Activated CD4-positive, alpha-beta T cell treated with anti-CD3 and anti-CD28 coated beads, Interleukin-2, amount 50 U/mL, for 24 hours (primary cell): ENCODE data around the gene CHCHD3.

Experiments
- DNase-seq, 2 donors: peaks; one replicate each; pipeline ENCODE4 v3.0.0-alpha.2; 2020; ENCODE audit warnings: low read depth in 1 of 2, low spot score in 1 of 2

The CHCHD3 gene

DNA sequence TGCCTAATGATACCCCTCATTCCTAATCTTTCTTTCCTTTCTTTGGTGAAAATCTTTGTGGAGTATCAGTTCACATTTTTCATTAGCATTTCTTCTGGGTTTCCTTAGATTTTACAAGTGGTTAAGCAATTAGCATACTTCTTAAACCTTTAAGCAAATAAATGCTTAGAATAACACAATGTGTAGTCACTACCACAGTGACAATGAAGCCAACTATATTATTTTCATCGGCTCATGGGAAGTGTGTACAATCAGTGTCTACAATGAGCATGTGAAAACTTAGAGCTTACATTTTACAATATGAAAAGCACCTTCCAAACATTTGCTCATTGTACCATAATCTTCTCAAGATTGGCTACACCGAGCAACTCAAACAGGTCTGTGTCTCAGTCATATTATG is 329.5 kb downstream of the CHCHD3 start:
- no peak for DNase-seq

DNA sequence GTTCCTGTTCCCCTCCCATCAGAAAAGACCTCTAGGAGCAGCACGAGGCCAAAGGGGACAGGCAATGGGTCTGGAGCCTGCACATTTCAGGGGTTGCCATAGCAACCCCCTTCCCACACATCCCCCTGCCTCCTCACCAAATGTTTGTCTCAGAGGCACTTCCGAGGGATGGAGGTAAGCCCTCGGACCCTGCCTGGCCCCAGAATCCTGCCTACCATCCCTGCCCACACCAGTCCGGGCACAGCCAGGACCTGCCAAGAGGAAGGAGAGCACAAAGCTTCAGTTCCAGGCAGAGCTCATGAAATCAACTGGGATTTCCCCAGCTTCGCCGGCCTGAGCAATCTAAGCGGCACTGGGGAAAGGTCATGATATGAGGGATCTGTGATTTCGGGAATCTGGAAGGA is 330.6 kb downstream of the CHCHD3 start:
- DNase-seq: no peak

DNA sequence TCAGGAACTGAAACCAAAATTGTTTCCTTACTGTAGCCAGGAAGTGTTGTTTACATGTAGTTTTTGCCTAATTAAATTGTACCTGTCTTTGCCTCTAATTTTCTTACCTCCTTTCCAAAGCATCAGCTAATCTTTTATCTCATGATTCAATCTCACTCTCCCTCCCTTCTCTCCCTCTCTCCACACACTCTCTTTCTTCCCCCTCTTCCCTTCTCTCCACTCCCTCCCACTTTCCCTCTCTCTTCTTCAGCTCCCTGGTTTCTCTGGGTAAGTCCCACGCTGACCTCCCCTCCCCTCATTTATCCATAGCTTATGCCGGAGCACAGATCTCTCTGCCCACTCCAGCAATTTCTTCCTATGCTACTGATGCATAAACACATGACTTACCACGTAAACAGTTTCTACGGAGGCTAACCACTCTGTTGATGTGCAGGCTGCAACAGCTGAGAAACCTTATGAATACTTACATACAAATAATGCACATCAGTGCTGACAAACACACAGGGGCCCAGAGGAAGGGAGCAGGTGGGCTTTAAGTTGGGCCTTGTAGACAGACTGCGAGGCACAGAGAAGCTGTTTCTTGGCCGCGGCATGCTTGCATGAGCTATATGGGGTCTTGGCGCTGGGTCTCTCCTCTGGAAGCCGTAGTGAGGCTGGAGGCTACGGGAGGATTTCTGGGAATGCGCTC is 331.2 kb downstream of the CHCHD3 start:
- DNase-seq: no peak

DNA sequence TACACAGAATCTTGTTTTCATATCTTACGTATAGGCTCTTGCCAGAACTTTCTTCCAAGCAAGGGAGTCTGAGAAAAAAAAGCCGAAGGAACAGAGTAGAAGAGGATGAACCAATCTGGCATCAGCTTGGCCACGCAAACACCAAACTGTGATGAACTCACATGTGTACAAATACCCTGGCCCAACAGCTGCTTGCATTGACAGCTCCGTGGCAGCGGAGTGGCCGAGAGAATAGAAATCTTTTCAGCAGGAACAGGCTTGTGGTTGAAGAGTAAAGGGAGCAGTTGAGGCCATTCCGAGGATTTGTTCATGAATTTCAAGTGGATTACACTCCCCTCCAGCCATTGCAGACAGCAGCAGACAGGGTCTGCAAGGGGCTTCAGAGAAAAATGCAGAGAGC is 331.8 kb downstream of the CHCHD3 start:
- no peak for DNase-seq

DNA sequence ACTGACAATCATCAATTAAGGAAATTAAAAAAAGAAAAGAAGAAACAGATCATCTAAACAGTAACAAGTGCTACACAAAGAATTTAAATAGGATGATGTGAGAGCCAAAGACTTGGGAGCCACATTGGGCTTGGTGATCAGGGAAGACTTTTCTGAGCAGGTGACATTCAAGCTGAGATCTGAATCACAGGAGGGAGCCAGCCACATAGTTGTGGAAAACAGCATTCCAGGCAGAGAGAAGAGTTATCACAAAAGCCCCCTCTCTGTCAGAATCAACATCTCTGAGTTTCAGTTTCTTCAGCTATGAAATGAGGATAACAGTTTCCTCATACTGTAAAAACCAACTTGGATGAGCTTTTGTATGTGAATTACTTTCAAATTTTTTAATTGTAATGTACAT is 336.4 kb downstream of the CHCHD3 start:
- no peak for DNase-seq

DNA sequence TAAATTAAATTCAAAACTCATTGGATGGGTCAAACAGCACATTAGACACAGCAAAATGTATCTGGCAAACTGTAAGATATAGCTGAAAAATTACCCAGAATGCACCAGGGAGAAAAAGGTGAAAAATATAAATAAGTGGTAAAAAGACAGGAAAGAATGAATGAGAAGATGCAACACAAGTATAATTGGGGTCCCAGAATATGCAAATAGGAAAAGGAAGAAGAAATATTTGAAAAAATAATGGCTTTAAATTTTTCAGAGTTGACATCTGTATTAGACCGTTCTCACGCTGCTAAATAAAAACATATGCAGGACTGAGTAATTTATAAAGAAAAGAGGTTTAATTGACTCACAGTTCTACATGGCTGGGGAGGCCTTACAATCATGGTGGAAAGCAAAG is 337.9 kb downstream of the CHCHD3 start:
- no peak for DNase-seq

DNA sequence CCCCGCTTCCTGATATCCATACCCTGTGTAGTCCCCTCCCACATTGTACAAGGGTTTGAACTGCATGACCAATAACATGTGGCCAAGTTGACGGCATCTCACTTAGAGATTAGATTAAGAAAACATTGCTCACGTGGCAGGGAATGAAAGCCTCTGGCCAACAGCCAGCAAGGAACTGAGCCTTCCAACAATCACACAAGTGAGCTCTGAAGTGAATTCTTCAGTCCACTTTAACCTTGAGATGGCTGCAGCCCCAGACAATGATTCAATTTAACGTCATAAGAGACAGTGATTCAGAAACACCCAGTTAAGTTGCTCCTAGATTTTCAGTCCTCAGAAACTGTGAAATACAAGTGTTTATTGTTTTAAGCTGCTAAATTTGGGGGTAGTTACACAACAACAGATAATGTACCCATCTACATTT is 339.7 kb downstream of the CHCHD3 start:
- no peak for DNase-seq

DNA sequence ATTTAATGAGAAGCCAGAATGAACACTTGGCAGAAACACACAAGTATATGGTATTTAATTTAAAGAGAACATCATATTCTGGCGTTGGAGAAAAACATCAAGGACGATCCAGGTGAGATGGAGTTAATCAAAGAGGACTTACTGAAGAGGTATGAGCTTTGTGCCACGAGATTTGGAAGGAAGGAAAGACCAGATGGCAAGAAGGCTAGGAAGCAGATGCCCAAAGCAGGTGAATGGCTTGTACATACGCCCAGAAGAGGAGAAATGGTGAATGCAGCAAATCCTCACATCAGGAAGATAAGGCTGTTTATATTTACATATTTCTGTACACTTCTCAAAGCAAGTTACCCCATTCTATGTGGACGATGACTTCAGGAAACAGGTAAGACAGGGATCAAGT is 341.7 kb downstream of the CHCHD3 start:
- DNase-seq: no peak

DNA sequence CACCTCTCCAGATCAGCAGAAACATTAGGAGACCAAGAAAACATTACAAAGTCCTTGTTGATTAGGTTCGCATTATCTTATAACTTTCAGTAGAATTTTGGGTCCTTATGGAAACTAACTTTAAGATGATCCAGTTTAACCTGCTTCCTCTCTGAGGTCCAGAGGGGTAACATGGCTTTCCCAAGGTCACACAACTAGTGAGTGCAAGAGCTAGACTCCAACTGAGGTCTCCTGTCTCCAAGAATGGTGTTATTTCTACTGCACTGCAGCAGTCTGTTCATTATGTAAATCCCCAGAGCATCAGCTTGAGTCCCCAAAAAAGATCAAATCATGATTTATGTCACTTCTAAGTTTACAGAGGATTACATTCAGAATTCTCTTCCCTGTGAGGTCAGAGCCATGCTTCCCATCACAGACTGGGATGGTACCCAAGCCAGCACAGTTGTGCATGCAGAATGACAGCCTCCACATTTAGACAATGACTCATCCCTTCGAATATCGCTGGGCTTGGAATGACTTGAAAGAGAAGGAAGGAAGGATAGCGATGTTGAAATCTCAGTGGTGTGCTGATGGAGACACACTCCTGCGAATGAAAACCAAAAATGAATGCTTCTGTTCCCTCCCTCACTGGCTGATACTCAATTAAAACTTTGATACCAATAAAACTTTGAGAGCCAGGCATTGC is 342.5 kb downstream of the CHCHD3 start:
- no peak for DNase-seq

DNA sequence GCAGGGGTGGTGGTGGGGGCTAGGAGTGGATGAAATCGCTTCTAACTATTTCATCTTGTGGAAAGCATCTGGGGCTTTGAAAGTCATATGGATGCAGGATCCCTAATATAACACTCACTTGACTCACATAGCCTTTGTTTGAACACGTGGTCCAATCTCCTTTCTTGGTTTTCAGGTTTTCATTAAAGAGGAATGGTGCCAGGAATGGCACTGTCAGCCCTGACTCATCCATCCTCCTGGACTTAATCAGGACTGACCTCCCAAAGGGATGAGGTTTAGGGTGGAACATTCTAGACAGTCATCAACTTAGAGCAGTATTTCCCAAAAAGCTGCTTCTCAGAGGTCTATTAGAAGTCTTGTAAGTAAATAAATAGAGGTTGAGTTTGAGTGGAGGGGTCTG is 343.6 kb downstream of the CHCHD3 start:
- DNase-seq: no peak

DNA sequence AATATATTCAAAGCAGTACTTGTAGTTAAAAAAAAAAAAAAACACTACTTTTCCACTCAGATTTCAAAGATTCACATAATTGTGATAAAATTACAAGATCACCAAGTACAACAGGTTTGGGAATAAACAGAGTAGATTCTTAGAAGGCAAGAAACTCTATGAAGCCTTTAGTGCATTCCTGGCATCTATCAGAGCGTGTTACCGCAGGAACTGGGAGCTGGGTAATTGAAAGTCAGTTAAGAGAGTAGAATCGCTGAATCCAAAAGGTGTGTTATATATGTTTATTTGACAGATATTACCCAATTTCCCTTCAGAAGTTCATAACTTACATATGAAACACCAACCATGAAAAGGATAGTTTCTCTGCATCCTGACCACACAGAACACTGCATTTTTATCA is 346.4 kb downstream of the CHCHD3 start:
- no peak for DNase-seq
